ENCODE data around the gene KIF17. TPM values are rescaled to one million over a fixed set of nuclear protein-coding genes. Genes with fewer than 3 reads are reported as not detected.

KIF17 gene
- total RNA-seq, 1 donor from 2014 or later, result 9.3 TPM

DNA sequence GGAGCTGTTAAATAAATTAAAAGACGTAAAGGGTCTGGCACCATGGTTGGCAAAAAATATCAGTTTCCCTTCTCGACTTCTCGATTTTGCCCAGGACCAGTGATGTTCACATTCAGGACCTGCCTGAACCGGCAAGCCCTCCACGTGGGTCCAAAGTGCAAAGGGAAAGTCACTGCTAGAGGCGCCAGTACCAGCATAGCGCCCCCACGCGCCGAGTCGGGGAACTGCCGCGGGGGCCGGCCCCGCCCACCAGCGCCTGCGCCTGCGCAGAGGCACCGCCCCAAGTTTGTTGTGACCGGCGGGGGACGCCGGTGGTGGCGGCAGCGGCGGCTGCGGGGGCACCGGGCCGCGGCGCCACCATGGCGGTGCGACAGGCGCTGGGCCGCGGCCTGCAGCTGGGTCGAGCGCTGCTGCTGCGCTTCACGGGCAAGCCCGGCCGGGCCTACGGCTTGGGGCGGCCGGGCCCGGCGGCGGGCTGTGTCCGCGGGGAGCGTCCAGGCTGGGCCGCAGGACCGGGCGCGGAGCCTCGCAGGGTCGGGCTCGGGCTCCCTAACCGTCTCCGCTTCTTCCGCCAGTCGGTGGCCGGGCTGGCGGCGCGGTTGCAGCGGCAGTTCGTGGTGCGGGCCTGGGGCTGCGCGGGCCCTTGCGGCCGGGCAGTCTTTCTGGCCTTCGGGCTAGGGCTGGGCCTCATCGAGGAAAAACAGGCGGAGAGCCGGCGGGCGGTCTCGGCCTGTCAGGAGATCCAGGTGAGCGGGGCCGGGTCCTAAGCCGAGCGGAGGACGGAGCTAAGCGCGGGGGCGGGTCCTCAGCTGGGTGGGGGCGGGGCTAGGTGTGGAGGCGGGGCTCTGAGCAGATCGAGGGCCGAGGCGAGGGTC lies 84.4 kb downstream of the KIF17 start, which contains the start of gene PINK1:
Gene PINK1, plus strand, starts transcription at position 269 of the 875 bp plus-strand sequence. Its CDS starts 91 bp downstream, at position 360.
- no peak for DNase-seq (ENCODE audit: extremely low read depth, low read depth, low spot score)

DNA sequence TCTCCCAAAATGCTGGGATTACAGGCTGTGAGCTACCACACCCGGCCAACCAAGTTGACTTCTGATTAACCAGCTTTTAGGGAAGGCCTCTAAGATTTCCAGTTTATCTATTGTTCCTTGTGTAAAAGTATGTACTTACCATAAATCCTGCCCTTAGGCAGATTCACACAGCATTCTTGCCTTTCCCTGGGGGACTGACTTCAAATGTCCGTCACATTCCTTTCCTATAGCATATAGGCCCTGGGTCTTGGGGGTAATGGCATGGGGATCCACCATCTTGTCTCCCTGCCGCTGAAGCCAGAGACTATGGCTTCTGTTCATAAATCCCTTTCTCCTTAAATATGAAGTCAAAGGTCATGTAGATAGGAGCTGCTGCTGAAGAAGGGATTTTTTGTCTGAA lies 85.4 kb downstream of the KIF17 start:
- no peak for DNase-seq (ENCODE audit: extremely low read depth, low read depth, low spot score)

DNA sequence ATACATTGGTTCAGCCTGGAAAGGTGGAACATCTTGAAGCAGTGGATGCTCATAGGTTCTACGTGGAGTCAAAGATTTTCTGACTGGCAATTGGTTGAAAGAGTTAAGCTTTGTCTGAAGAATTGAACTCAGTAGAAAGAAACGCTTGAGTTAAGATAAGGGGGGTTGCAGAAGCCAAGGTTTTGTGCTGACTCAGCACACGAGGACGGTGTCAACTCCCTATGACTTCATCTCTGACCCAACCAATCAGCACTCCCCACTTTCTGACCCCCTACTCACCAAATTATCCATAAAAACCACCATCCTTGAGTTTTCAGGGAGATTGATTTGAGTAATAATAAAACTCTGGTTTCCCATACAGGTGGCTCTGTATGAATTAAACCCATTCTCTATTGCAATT lies 87.1 kb downstream of the KIF17 start:
- DNase-seq (ENCODE audit: extremely low read depth, low read depth, low spot score), result no peak

DNA sequence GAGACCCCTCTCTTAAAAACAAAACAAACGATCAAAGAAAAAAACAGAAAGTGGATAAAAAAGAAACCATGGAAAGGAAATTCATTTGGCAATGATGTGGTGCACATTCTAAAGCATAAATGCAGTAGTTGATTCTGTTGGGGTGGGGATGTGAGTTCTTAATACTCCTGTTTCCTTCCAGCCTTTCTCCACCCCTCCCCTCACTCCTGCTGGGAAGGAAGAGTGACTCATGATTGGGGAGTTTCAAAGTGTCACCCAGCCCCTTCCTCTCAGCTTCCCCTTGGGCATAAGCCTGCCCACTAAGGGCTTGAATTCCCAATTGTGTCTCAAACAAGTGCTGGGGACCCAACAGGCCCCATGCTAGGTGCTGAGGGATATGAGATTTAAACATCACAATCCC lies 91.3 kb downstream of the KIF17 start:
- no peak for DNase-seq (ENCODE audit: extremely low read depth, low read depth, low spot score)

DNA sequence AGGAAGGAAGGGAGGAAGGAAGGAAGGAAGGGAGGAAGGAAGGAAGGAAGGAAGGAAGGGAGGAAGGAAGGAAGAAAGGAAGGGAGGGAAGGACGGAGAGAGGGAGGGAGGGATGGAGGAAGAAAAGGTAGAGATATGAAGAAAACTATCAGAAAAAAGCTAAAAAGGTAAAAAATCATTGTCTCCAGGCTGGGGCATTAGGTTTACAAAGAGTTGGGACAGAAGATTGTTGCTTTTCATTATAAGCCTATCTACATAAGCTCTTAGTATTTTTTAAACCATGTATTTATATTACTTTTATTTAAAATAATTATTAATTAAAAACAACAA lies 91.7 kb downstream of the KIF17 start:
- DNase-seq (ENCODE audit: extremely low read depth, low read depth, low spot score), result no peak

DNA sequence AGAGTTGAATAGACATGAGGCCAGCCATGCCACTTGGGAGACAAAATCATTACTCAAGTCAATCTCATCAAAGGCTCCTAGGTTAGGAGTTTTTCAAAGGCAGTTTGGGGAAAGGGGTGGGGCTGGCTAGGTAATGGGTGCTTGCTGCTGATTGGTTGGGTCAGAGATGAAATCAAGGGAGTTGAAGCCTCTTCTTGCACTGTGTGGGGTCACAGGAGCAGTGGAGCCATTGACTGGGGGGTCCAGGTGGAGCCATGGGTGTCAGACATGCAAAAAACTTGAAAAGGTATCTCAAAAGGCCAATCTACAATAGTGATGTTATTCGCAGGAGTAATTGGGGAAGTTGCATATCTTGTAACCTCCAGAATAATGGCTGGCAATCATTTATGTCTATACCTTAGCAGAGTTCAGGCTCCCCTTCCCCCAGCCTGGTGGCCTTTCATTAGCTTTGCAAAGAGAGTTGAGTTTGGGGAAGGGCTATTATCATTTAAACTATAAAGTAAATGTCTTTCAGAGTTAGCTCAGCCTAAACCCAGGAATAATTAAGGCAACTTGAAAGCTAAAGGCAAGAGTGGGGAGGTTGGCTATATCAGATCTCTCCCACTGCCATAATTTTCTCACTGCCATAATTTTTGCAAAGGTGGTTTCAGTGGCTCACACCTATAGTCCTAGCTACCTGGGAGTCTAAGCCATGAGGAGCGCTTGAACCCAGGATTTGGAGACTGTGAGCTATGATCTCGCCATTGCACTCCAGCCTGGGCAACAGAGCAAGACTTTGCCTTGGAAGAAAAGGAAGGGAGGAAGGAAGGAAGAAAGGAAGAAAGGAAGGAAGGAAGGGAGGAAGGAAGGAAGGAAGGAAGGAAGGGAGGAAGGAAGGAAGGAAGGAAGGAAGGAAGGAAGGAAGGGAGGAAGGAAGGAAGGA lies 92.4 kb downstream of the KIF17 start:
- DNase-seq (ENCODE audit: extremely low read depth, low read depth, low spot score), result no peak

DNA sequence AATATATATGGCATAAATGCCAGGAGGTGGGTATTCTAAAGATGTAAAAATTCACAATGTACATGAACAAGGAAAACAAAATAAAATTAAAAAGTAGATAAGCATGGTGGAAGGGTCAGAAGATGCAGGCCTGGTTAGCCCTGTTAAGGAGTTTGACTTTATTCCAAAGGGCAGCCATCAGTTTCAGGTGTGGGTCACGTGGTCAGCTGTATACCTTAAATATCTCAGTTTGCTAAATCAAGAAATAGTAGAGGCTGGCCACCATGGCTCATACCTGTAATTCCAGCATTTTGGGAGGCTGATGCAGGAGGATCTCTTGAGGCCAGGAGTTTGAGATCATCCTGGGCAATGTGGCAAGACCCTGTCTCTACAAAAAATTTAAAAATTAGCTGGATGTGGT lies 93.1 kb downstream of the KIF17 start:
- no peak for DNase-seq (ENCODE audit: extremely low read depth, low read depth, low spot score)

DNA sequence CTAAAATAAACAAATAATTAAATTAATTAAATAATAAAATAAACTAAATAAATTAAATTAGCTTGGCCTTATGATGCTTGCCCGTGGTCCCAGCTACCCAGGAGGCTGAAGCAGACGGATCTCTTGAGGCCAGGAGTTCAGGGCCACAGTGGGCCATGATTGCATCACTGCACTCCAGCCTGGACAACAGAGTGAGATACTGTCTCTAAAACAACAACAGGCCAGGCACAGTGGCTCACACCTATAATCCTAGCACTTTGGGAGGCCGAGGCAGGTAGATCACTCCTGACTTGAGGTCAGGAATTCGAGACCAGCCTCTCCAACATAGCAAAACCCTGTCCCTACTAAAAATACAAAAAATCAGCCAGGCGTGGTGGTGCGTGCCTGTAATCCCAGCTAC lies 96.8 kb downstream of the KIF17 start:
- DNase-seq (ENCODE audit: extremely low read depth, low read depth, low spot score), result no peak

DNA sequence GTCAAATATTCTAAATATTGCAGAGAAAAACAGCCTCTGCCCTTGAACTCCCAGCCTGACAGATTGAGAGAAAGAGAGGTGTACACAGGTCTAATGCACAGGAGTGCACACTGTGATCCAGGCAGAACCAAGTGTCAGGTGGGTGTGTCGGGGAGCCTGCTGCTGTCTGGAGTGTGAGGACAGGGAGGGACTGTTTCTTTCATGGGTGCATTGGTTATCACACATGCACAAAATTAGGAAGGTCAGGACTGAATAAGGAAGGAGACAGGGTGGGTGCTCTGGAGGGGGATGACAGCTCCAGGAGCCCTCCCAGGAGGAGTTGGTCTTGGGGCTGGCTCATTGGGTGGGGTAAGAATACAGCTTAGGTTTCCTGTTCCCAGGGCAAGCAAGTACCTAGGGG lies 97.8 kb downstream of the KIF17 start:
- DNase-seq (ENCODE audit: extremely low read depth, low read depth, low spot score), result no peak

DNA sequence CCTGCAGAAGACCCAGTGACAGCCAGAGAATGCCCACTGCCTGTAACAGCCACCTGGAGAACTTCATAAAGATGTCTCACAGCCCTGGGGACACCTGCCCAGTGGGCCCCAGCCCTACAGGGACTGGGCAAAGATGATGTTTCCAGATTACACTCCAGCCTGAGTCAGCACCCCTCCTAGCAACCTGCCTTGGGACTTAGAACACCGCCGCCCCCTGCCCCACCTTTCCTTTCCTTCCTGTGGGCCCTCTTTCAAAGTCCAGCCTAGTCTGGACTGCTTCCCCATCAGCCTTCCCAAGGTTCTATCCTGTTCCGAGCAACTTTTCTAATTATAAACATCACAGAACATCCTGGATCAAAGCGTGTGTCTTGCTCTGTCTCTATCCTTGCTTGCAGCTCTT lies 99.3 kb downstream of the KIF17 start:
- DNase-seq (ENCODE audit: extremely low read depth, low read depth, low spot score), result no peak

DNA sequence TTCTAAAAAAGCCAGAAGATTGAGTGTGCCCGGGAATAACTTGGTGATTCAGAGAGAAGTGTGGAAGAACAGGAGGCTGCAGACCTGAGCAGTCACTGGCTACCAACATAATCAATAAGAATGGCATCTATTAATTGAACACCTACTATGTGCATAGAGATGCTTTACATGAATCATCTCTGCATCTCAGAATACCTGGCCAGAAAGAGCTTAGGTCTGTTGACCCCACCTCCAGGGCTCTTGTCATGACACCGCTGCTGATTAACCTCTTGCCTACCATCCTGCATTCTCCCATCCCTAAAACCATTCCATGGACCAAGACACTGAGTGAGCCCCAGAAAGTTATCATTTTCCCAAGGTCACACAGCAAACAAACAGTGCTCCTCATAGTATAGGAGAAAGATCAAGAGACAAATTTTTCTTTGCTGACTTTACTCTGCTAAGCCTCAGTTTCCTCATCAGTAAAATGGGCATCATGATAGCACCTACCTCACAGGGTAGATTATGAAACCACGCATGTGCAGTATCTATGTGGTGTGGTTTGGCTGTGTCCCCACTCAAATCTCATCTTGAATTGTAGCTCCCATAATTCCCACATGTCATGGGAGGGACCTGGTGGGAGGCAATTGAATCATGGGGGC lies 100.8 kb downstream of the KIF17 start:
- no peak for DNase-seq (ENCODE audit: extremely low read depth, low read depth, low spot score)

DNA sequence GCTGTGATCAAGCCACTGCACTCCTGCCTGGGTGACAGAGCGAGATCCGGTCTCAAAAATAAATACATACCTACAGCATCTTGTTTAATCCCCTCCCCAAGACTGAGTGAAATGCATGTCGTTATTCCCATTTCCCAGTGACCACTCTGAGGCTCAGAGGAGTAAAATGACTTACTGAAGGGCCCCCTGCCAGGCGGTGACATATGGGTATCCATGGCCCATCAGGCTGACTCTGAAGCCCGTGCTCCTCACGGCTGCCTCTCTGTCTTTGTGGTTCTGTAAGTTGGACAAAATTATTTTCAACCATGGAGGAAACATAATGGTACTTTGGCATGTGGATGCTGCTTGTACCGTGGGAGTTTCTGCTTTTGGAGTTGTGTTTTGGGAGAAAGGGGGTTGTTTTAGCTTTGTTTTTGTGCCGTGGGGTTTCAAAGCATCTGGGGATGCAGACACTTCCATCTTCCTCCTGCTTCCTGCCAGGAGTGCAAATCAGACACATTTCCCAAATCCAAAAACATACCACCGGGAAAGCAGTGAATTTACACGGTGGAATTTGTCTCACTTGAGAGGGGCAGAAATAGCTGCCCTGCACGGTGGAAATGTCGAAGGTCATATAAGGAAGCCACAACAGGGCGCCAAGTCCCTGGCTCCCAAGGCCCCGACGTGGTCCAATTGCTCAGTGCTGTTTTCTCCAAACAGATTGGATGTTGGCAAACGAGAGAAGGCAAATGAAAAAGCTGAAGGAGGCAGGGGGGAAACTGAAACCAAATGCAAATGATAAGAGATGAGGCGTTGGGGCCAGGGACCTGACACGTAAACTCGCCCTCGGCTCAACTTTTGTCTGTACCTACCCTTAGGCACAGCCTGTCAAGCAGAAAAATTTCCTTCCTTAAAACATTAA lies 101.6 kb downstream of the KIF17 start:
- no peak for DNase-seq (ENCODE audit: extremely low read depth, low read depth, low spot score)

DNA sequence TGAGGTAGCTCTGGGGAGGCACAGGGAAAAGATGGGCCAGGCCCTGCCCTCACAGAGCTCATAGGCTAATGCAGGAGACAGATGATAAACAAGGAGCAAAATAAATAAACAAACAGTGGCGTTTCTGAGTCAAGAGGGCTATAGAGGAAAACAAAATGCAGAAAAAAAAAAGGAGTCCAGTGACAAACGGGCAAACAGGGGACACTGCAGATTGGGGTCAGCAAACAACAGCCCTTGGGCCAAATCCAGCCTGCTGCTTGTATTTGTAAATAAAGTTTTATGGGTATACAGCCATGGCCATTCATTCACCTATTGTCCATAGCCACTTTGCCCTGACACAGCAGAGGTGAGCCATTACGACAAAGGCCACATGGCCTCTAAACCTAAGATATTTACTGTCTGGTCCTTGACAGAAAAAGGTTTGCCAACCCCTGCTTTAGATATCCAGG lies 103.7 kb downstream of the KIF17 start:
- no peak for DNase-seq (ENCODE audit: extremely low read depth, low read depth, low spot score)

Other genes starting within 250 kb of the KIF17 start
- 4.6 and 8.9 TPM in 2 replicates for gene CAMK2N1, start 231.8 kb downstream of the KIF17 start, total RNA-seq
- 35.2 and 45.4 TPM in 2 replicates for gene MUL1, start 209.9 kb downstream of the KIF17 start, total RNA-seq
- 0.10 and 0.47 TPM in 2 replicates for gene FAM43B, start 165.4 kb downstream of the KIF17 start, total RNA-seq
- gene CDA, start 128.9 kb downstream of the KIF17 start, total RNA-seq, result 0.92 and 3.4 TPM in 2 replicates
- 56.0 and 57.2 TPM in 2 replicates for gene PINK1, start 84.5 kb downstream of the KIF17 start, total RNA-seq
- 344 and 417 TPM in 2 replicates for gene DDOST, start 56.6 kb downstream of the KIF17 start, total RNA-seq
- 2.3 and 3.2 TPM in 2 replicates for gene SH2D5, start 14.7 kb upstream of the KIF17 start, total RNA-seq
- 159 and 181 TPM in 2 replicates for gene HP1BP3, start 69.3 kb upstream of the KIF17 start, total RNA-seq